ENCODE results near the gene OR5A1.

OR5A1 gene

DNA sequence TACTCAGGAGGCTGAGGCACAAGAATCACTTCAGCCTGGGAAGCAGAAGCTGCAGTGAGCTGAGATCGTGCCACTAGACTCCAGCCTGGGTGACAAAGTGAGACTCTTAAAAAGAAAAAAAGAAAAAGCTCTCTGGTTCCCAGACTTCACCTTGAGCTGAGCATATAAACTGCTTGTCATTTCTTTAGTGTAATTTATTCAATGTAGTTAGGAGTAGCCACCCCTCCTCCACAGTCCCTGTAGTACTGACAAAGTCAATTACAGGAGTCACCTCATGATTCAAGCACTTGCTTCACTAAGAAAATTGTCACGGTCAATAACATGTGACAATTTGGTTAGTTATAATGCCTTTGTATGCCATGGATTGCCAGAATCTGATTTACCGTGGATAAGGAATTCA lies 44.1 kb downstream of the OR5A1 start:
- DNase-seq, result no peak

Data from CD4-positive, alpha-beta T cell treated with Interleukin-15 for 1 hour (primary cell).